OCI-LY7 (cell line): ENCODE results near the gene MKNK2. TPM values are rescaled to one million over a fixed set of nuclear protein-coding genes. Genes with fewer than 3 reads are reported as not detected.
"Not testable (repeated sequence)": the region's sequence is repeated elsewhere in the genome, so short reads cannot be mapped to it uniquely, and the experiment has no call there.

Experiments
- BruUV-seq: library from RNA; stranded (reverse); fragments of 400-500 nt; replicated peaks from 2 replicates; lab custom pipeline; 2021; lab: Mats Ljungman, UMichigan
- CTCF ChIA-PET: fragments of 300-600 bp; sonication (Branson Sonifier 250); formaldehyde crosslinking; loops from one replicate; lab custom pipeline; 2022; ENCODE audit warnings: antibody characterized with exemption; ENCODE audit not compliant: unreplicated experiment; lab: Charles Lee
- POLR2A ChIA-PET: fragments of 300-600 bp; sonication (Branson Sonifier 250); formaldehyde crosslinking; loops from one replicate; lab custom pipeline; 2022; ENCODE audit warnings: antibody characterized with exemption; lab: Charles Lee
- DNase-seq: peaks from one replicate; pipeline ENCODE4 v3.0.0-alpha.2; 2015; ENCODE audit warnings: low spot score
- H2AFZ ChIP-seq: fragments of 200-600 bp; sonication (generic), shearing (Covaris generic); 2 replicates; pipeline ENCODE4 v1.6.1; 2014; ENCODE audit warnings: mild to moderate bottlenecking, antibody characterized with exemption, low read length, moderate library complexity
- H3K27ac ChIP-seq: fragments of 200-600 bp; sonication (generic); 2 replicates; pipeline ENCODE4 v1.5.1; 2014; ENCODE audit warnings: mixed run types, low read depth, mild to moderate bottlenecking, moderate library complexity, low read length, inconsistent platforms; ENCODE audit not compliant: poor library complexity, severe bottlenecking
- H3K36me3 ChIP-seq: fragments of 200-600 bp; sonication (generic); 2 replicates; pipeline ENCODE4 v1.6.1; 2014; ENCODE audit warnings: mild to moderate bottlenecking, antibody characterized with exemption, low read length, moderate library complexity, mixed read lengths; ENCODE audit not compliant: insufficient read depth
- H3K4me1 ChIP-seq: fragments of 200-600 bp; sonication (generic); 2 replicates; pipeline ENCODE4 v1.5.1; 2014; ENCODE audit warnings: mild to moderate bottlenecking, low read length; ENCODE audit not compliant: insufficient read depth, poor library complexity, severe bottlenecking
- H3K4me2 ChIP-seq: fragments of 200-600 bp; sonication (generic); 2 replicates; pipeline ENCODE4 v1.6.1; 2014; ENCODE audit warnings: mild to moderate bottlenecking, low read length
- H3K4me3 ChIP-seq: fragments of 200-600 bp; sonication (generic); 2 replicates; pipeline ENCODE4 v1.5.1; 2014; ENCODE audit warnings: mild to moderate bottlenecking, low read depth, low read length; ENCODE audit not compliant: poor library complexity, severe bottlenecking
- H3K79me2 ChIP-seq: fragments of 200-600 bp; sonication (generic); 2 replicates; pipeline ENCODE4 v1.6.1; 2016; ENCODE audit warnings: low read depth, mild to moderate bottlenecking, low read length, moderate library complexity, mixed read lengths; ENCODE audit not compliant: insufficient read depth
- H3K9me2 ChIP-seq: fragments of 200-600 bp; sonication (generic); 2 replicates; pipeline ENCODE4 v1.6.1; 2016; ENCODE audit warnings: mild to moderate bottlenecking, low read length, mixed read lengths; ENCODE audit not compliant: insufficient read depth
- H3K9me3 ChIP-seq: fragments of 200-600 bp; sonication (generic); 2 replicates; pipeline ENCODE4 v1.6.1; 2014; ENCODE audit warnings: mild to moderate bottlenecking, mixed run types, low read length, mixed read lengths
- H4K20me1 ChIP-seq: fragments of 200-600 bp; sonication (generic); 2 replicates; pipeline ENCODE4 v1.6.1; 2014; ENCODE audit warnings: mild to moderate bottlenecking, antibody characterized with exemption, low read length, moderate library complexity, mixed read lengths; ENCODE audit not compliant: insufficient read depth
- CTCF ChIP-seq: fragments of 200-600 bp; sonication (generic); conservative IDR thresholded peaks from 2 replicates; pipeline ENCODE4 v1.5.1; 2014; ENCODE audit warnings: mild to moderate bottlenecking, antibody characterized with exemption, low read length, moderate library complexity, mixed read lengths
- EZH2phosphoT487 ChIP-seq: fragments of 200-600 bp; sonication (generic); IDR thresholded peaks from 2 replicates; pipeline ENCODE4 v1.6.1; 2018; ENCODE audit warnings: low read depth, borderline replicate concordance, mild to moderate bottlenecking, mixed run types, antibody characterized with exemption, low read length, moderate library complexity, mixed read lengths
- intact Hi-C: fragments of 100-400 bp; cut with micrococcal nuclease; formaldehyde crosslinking; loops from one replicate; pipeline ENCODE4 v1.10.0; 2022; ENCODE audit not compliant: unreplicated experiment
- small RNA-seq: library from RNA; depleted of rRNA; stranded (forward); fragments of <200 nt; gene quantifications from one replicate; pipeline ENCODE3, GENCODE V24; 2014
- total RNA-seq, 2 experiments: library from RNA; depleted of rRNA in 1 of 2; stranded (reverse); fragments of >200 nt in 1 of 2; shearing (Covaris generic) in 1 of 2; gene quantifications; 2 replicates each; pipeline ENCODE4 v1.2.3, GENCODE V29; 2014 to 2022

Gene MKNK2
- total RNA-seq, 2 experiments from 2014 or later: 115 to 225 TPM

DNA sequence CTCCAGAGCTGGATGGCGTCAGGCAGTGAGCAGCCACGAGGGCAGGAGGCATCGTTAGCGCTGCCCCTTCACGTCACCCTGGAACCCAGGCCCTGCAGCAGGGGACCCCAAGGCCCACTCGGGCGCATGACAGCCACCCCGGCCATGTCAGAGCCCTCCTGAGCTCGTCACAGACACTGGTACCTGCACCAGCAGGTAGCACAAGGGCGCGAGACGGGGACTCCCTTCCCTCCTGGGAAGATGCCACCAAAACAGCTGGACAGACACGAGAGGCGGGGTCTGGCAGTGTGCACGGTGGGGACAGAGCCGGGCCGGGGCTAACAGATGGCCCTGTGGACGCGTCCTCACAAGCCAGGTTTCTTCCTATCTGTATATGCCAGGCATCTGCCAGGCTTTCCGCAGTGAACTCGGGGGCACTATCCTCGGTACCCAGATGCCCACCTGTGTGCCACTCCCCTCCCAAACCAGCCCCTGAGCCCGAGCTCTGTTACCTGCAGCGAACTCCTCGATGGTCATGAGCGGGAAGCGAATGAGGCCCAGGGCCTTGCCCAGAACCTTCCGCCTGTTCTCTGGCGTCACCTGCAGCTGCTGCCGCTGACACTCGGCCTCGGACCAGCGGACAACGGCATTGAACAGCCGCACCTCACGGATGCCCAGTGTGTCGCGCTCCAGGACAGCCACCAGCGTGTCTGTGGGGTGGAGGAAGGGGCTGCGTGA is 61.4 kb downstream of the MKNK2 start:
- Histone ChIP-seq H3K4me1 (no peaks in the 10 kb centered on the region), H3K4me2 (no peak overlapping the region), H3K9me3 (no peaks in the 10 kb centered on the region), H3K27ac (no peak overlapping the region), H4K20me1 (no peaks in the 10 kb centered on the region), H3K79me2 (no peaks in the 10 kb centered on the region), H2AFZ (no peak overlapping the region), H3K9me2 (no peaks in the 10 kb centered on the region), H3K4me3 (no peak overlapping the region), H3K36me3 (peaks cover 86% of the 10 kb centered on the region)
- BruUV-seq: no TSS peak
- CTCF ChIA-PET: no interaction called here
- TF ChIP-seq EZH2phosphoT487 (no peak), CTCF (no peak)
- no peak for DNase-seq
- POLR2A ChIA-PET: no interaction called here
- intact Hi-C loops: no loop called here

DNA sequence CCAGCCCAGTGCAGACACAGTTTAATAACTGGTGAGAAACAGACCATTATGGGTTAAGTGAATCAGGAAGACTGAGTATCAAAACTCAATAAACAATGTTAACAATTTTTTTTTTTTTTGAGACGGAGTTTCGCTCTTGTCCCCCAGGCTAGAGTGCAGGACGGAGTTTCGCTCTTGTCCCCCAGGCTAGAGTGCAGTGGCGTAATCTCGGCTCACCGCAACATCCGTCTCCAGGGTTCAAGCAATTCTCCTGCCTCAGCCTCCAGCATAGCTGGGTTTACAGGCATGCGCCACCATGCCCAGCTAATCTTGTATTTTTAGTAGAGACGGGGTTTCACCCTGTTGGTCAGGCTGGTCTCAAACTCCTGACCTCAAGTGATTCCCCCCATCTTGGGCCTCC is 62.6 kb downstream of the MKNK2 start:
- not testable (repeated sequence) for BruUV-seq, H4K20me1 ChIP-seq

More for the DNA sequence above, 62.6 kb downstream of the MKNK2 start:
- H3K9me2 ChIP-seq, H3K4me1 ChIP-seq, POLR2A ChIA-PET, H3K4me2 ChIP-seq, H3K9me3 ChIP-seq, intact Hi-C loops, H3K79me2 ChIP-seq, H3K4me3 ChIP-seq, H2AFZ ChIP-seq, H3K27ac ChIP-seq, DNase-seq: not testable (repeated sequence)
- peaks cover 82% of the 10 kb centered on the region for H3K36me3 ChIP-seq
- CTCF ChIA-PET: interaction anchor here (0.6 kb wide), 1 partner anchor 671 kb away, joined by 4 read pairs; no protein-coding TSS in a partner anchor

Small RNA genes within 50 kb of the gene (small RNA-seq; reads per million reads assigned to genes)
- gene AC007136.1: not detected

Other genes with a start within 250 kb of the MKNK2 start
- 5.9 and 7.4 TPM in 2 replicates for gene ATP8B3, start 239.0 kb downstream of the MKNK2 start, total RNA-seq (2014; rRNA removed; shearing (Covaris generic))
- gene ATP8B3, start 239.0 kb downstream of the MKNK2 start, total RNA-seq (2022): 19.3 and 21.2 TPM in 2 replicates
- 13.9 and 24.0 TPM in 2 replicates for gene REXO1, start 202.8 kb downstream of the MKNK2 start, total RNA-seq (2014; rRNA removed; shearing (Covaris generic))
- 52.8 and 54.9 TPM in 2 replicates for gene REXO1, start 202.8 kb downstream of the MKNK2 start, total RNA-seq (2022)
- 9.4 and 9.6 TPM in 2 replicates for gene KLF16, start 187.7 kb downstream of the MKNK2 start, total RNA-seq (2014; rRNA removed; shearing (Covaris generic))
- 39.1 and 44.4 TPM in 2 replicates for gene KLF16, start 187.7 kb downstream of the MKNK2 start, total RNA-seq (2022)
- gene ABHD17A, start 165.7 kb downstream of the MKNK2 start, total RNA-seq (2014; rRNA removed; shearing (Covaris generic)): 98.7 and 130 TPM in 2 replicates
- gene ABHD17A, start 165.7 kb downstream of the MKNK2 start, total RNA-seq (2022): 64.2 and 71.3 TPM in 2 replicates
- 5.6 and 7.9 TPM in 2 replicates for gene ADAT3, start 145.8 kb downstream of the MKNK2 start, total RNA-seq (2014; rRNA removed; shearing (Covaris generic))
- gene ADAT3, start 145.8 kb downstream of the MKNK2 start, total RNA-seq (2022): 13.1 and 16.4 TPM in 2 replicates
- 13.4 and 21.3 TPM in 2 replicates for gene SCAMP4, start 145.8 kb downstream of the MKNK2 start, total RNA-seq (2014; rRNA removed; shearing (Covaris generic))
- gene SCAMP4, start 145.8 kb downstream of the MKNK2 start, total RNA-seq (2022): 46.4 and 49.9 TPM in 2 replicates
- 133 and 151 TPM in 2 replicates for gene CSNK1G2, start 110.1 kb downstream of the MKNK2 start, total RNA-seq (2014; rRNA removed; shearing (Covaris generic))
- 95.9 TPM in 2 replicates for gene CSNK1G2, start 110.1 kb downstream of the MKNK2 start, total RNA-seq (2022)
- gene BTBD2, start 35.5 kb downstream of the MKNK2 start, total RNA-seq (2014; rRNA removed; shearing (Covaris generic)): 41.9 and 53.9 TPM in 2 replicates
- gene BTBD2, start 35.5 kb downstream of the MKNK2 start, total RNA-seq (2022): 91.6 and 109 TPM in 2 replicates
- gene MOB3A, start 45.1 kb upstream of the MKNK2 start, total RNA-seq (2014; rRNA removed; shearing (Covaris generic)): 41.7 and 54.6 TPM in 2 replicates
- 87.5 and 111 TPM in 2 replicates for gene MOB3A, start 45.1 kb upstream of the MKNK2 start, total RNA-seq (2022)
- 11.2 and 12.9 TPM in 2 replicates for gene IZUMO4, start 45.7 kb upstream of the MKNK2 start, total RNA-seq (2014; rRNA removed; shearing (Covaris generic))
- gene IZUMO4, start 45.7 kb upstream of the MKNK2 start, total RNA-seq (2022): 6.1 and 7.3 TPM in 2 replicates
- gene AP3D1, start 100.3 kb upstream of the MKNK2 start, total RNA-seq (2014; rRNA removed; shearing (Covaris generic)): 56.6 and 80.0 TPM in 2 replicates
- gene AP3D1, start 100.3 kb upstream of the MKNK2 start, total RNA-seq (2022): 95.0 and 99.8 TPM in 2 replicates
- 19.5 and 27.7 TPM in 2 replicates for gene DOT1L, start 112.7 kb upstream of the MKNK2 start, total RNA-seq (2014; rRNA removed; shearing (Covaris generic))
- 86.0 and 88.3 TPM in 2 replicates for gene DOT1L, start 112.7 kb upstream of the MKNK2 start, total RNA-seq (2022)
- gene PLEKHJ1, start 185.1 kb upstream of the MKNK2 start, total RNA-seq (2014; rRNA removed; shearing (Covaris generic)): 205 and 221 TPM in 2 replicates
- gene PLEKHJ1, start 185.1 kb upstream of the MKNK2 start, total RNA-seq (2022): 122 and 129 TPM in 2 replicates
- 104 and 124 TPM in 2 replicates for gene SF3A2, start 185.6 kb upstream of the MKNK2 start, total RNA-seq (2014; rRNA removed; shearing (Covaris generic))
- 206 and 207 TPM in 2 replicates for gene SF3A2, start 185.6 kb upstream of the MKNK2 start, total RNA-seq (2022)
- gene AMH, start 198.1 kb upstream of the MKNK2 start, total RNA-seq (2014; rRNA removed; shearing (Covaris generic)): 10.7 and 14.8 TPM in 2 replicates
- gene AMH, start 198.1 kb upstream of the MKNK2 start, total RNA-seq (2022): 45.7 and 49.7 TPM in 2 replicates
- 0.44 and 1.5 TPM in 2 replicates for gene JSRP1, start 205.2 kb upstream of the MKNK2 start, total RNA-seq (2014; rRNA removed; shearing (Covaris generic))
- 13.8 and 15.9 TPM in 2 replicates for gene JSRP1, start 205.2 kb upstream of the MKNK2 start, total RNA-seq (2022)
- not detected in 2 replicates for gene PEAK3, start 230.9 kb upstream of the MKNK2 start, total RNA-seq (2014; rRNA removed; shearing (Covaris generic))
- gene PEAK3, start 230.9 kb upstream of the MKNK2 start, total RNA-seq (2022): 0.18 TPM in 1 of 2 replicates, not detected in the other